LHCN-M2 (cell line): ENCODE results near the gene WDPCP. TPM values are rescaled to one million over a fixed set of nuclear protein-coding genes. Genes with fewer than 3 reads are reported as not detected.
"Not testable (repeated sequence)": the region's sequence is repeated elsewhere in the genome, so short reads cannot be mapped to it uniquely, and the experiment has no call there.

Experiments used
- DNase-seq: peaks from one replicate; pipeline ENCODE4 v3.0.0-alpha.2; 2012; ENCODE audit warnings: low read depth
- polyA plus RNA-seq: library from polyadenylated mRNA; unstranded; fragments of >200 nt; gene quantifications from one replicate; pipeline ENCODE4 v1.2.1, GENCODE V29; 2012; ENCODE audit warnings: missing spikeins
- total RNA-seq: library from RNA; depleted of rRNA; stranded (reverse); fragments of >200 nt; gene quantifications from 2 replicates; pipeline ENCODE4 v1.2.3, GENCODE V29; 2014; rRNA removed

The WDPCP gene, protein sequence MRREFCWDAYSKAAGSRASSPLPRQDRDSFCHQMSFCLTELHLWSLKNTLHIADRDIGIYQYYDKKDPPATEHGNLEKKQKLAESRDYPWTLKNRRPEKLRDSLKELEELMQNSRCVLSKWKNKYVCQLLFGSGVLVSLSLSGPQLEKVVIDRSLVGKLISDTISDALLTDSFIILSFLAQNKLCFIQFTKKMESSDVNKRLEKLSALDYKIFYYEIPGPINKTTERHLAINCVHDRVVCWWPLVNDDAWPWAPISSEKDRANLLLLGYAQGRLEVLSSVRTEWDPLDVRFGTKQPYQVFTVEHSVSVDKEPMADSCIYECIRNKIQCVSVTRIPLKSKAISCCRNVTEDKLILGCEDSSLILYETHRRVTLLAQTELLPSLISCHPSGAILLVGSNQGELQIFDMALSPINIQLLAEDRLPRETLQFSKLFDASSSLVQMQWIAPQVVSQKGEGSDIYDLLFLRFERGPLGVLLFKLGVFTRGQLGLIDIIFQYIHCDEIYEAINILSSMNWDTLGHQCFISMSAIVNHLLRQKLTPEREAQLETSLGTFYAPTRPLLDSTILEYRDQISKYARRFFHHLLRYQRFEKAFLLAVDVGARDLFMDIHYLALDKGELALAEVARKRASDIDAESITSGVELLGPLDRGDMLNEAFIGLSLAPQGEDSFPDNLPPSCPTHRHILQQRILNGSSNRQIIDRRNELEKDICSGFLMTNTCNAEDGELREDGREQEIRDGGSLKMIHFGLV
- total RNA-seq, result 6.8 and 7.7 TPM in 2 replicates
- polyA plus RNA-seq, result 2.0 TPM

DNA sequence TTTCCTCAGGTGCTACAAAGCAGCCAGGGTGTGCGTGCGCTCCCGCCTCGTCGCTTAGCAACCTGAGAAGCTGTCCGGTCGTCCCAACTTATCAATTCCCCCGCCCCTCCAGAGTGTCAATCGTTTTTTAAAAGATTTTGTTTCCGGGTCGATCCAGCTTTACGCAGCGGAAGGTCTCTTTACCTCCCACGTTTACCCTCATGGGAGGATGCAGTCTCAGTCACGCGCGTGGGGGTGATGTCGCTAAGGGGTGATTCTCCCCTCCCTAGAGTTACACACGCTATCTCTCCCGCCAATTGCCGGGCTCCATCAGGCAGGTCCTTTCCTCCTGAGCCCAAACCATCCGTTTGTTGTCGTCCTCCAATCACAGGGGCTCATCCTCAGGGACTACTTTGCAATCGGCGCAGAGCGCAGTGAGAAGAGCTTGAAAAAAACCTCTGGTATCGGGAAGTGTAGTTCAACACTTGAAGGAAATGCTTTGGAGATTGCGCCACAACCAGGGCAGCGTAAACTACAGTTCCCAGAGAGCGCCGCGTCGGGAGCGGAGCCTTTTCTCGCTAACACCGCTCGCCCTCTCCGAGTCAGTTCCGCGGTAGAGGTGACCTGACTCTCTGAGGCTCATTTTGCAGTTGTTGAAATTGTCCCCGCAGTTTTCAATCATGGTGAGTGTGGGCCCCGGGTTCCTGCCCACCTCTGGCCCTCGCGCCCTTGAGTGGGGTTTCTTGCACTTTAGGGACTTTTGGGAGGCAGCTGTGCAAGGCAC, at the start of gene WDPCP, which contains the start of gene MDH1:
Gene WDPCP, minus strand, starts transcription at position 93 of the 763 bp plus-strand sequence. CDS start 206 bp downstream, outside the sequence.
Gene MDH1, plus strand, starts transcription at position 579 of the 763 bp plus-strand sequence. Its CDS starts 81 bp downstream, at position 660.
- peak; percentile 100 for DNase-seq

DNA sequence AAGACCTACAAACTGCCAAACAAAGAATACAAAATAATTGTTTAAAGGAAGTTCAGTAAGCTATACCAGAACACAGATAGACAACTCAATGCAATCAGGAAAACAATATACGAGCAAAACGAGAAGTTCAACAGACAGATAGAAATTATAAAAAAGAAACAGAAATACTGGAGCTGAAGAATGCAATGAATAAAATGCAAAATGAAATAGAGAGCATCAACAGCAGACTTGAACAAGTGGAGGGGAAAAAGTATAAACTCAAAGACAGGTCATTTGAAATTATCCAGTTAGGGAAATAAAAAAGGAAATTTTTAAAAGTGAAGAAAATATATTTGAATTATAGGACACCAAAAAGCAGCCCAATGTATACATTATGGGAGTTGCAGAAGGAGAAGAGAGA, 44.1 kb upstream of the WDPCP start:
- DNase-seq, result no peak

DNA sequence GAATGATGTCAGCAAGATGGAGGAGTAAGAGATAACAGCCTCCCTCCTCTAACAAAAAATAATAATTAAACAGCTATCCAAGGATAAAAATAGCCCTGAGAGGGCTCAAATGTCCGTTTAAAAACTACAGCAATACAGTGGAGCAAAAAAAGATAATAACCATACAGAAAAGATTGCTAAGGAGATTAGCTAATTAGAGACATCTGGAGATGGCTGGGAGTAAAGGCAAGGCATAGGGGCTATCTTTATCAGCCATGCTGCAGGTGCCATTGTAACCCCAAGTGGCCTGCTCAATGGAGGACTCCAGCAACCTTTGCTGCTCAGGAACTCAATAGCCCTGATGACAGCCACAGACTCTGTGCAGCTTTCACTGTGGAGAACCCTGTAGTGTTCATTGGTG, 43.2 kb upstream of the WDPCP start:
- DNase-seq, result no peak

DNA sequence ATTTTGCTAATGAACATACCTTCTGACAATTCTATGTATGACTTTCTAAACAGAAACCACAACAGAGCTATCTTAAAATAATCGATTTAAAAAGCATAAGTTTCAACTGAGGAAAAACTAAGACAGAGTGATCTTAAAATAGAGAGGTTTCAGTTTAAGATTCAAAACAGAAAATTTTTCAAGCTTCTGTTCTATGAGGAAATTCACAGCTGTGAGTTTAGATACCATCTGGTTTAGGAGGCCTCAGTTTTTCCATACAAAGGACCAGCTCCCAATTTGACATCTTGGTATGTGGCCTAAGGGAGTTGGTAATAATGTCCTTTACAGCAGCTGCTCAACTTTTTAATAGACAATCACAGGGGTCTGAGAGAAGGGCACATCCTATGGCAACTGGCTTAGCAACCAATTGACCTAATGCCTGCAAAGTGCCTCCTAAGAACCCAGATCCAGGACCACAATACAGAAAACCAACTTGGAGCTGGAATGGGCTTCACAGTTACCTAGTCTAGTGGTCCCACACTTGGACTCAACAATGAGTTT, 40.2 kb upstream of the WDPCP start:
- no peak for DNase-seq

DNA sequence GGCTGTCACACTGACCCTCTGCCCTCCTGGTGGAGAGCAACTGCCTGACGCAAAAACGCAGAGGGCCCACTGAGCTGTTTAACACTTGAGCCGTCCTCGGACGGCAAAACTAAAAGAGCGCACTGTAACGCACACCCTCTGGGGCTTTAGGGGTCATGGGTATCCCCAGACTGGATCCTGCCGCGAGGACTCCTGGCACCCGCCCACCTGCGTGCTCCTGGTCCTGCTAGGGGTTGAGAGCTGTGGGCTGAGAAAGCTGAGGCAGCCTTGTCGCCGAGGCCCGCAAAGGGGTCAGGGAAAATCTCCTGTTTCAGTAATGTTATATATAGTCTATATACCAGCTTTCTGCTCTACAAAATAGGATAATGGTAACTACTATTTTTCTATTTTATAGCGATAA, 39.6 kb upstream of the WDPCP start:
- no peak for DNase-seq

DNA sequence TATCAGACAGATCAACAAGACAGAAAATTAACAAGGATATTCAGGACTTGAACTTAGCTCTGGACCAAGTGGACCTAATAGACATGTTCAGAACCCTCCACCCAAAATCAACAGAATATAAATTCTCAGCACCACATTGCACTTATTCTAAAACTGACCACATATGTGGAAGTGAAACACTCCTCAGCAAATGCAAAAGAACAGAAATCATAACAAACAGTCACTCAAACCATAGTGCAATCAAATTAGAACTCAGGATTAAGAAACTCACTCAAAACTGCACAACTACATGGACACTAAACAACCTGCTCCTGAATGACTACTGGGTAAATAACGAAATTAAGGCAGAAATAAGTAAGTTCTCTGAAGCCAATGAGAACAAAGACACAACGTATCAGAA, 35.5 kb upstream of the WDPCP start:
- not testable (repeated sequence) for DNase-seq

DNA sequence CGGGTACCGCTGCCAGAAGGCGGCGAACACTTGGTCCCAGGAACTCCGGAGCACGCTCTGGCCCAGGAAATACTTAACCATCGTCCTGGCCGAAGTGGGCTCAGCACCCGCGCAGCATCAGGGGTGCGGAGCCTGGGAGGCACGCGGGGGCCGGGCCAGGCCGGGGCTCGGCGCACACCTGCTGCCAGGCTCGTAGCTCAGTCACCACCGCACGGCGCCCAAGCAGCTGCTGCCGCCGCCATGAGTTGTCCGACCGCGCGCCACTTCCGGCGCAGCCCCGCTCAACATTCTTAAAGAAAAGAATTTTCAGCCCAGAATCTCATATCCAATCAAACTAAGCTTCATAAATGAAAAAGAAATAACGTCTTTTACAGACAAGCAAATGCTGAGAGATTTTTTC, 34.5 kb upstream of the WDPCP start:
- DNase-seq, result no peak

DNA sequence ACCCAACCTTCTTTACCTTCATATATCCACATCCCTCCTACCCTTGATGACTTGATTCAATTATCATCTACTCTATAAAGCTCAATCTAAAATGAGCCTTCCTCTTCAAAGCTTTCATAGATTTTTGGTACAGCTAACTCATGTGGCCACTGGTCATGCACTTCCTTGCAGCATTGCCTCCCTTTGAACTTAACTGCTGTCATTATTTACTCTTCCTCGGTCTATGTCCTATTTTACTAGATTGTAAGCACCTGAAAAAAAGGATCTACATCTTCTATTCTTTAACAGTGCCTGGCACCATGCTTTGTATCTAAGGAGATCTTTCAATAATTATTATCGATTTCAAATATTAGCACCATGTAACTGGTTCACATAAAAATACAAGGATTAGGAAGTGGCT, 31.1 kb upstream of the WDPCP start:
- DNase-seq, result no peak

DNA sequence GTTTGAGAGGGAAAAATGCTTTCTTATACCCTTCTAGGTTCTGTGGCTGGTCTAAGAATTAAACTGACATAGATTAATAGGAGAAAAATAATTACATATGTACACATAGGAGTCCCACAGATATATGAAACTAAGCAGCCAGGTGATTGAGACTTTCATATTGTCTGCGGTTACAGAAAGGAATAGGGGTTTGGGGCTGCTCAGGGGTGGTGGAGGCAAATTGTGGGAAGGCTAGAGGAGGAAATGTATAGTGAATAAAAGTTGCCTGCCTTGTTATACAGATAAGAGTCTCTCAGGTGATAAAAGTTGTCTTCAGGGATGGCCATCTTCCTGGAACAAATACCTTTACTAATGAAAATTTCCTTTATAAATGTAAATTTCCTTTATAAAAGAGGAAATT, 29.1 kb upstream of the WDPCP start:
- no peak for DNase-seq

DNA sequence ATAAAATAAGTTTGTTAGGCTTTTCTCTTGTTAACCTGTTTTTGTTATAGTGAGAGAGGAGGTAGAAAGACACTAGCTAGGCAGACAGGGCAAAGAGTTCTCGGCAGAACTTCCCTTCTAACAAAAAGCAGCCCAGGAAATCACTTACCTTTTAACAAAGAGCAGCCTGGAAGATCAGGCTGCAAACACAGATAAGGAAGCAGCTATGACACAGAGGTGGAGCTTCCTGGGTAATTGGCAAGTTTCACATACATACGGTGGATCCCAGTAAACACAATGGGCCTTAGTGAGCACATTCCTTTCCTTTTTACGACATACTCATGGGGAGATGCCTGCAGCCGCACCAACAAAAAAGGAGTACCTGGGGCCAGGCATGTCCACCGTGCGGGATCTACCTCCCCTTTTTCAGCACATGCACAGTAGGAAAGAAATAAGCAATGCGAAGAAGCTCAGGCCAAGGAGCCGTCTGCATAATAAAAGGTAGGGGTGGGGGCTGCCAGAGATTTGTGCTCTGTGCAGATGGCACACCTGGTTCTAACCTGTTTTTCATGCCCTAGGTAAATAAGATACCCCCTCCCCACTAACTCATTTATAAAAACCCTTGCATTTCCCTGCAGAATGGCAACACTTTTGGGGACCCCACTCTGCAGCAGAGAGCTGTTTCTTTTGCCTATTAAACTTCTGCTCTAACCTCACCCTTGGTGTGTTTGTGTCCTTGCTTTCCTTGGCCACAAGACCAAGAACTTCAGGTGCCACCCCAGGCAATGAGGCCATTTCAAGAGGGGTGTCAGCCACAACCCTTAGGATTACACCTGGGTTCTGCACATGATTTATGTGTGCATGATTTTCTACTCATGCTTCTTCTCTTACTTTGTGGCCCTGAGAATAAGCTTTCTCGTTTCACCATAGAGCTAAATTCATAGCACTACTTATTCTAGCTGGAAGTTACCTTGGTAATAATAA, 27.0 kb upstream of the WDPCP start:
- no peak for DNase-seq

DNA sequence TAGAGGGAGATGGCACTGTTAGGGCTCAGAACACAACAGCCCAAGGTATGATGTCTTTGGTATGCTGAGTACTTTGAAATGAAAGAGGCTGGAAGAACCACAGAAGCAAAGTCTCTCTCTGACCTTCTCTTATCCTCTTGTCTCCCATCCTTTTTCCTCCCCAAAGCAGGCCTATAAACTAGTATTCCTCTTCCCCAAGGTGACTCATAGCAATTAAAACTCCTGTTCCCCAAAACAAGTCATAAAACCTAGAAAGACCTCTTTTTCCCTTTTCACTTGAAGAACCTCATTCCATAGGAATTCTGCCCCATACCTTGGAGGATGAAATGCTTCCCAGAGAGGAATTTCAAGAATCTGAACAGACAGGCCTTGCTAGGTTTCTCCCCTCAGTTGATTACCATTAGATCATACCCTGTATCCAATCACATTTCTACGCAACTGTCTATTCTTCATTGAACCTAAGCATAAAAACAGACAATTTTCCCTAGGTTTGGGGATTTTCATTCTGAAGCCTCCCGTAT, 26.2 kb upstream of the WDPCP start:
- peak; percentile 41 for DNase-seq

DNA sequence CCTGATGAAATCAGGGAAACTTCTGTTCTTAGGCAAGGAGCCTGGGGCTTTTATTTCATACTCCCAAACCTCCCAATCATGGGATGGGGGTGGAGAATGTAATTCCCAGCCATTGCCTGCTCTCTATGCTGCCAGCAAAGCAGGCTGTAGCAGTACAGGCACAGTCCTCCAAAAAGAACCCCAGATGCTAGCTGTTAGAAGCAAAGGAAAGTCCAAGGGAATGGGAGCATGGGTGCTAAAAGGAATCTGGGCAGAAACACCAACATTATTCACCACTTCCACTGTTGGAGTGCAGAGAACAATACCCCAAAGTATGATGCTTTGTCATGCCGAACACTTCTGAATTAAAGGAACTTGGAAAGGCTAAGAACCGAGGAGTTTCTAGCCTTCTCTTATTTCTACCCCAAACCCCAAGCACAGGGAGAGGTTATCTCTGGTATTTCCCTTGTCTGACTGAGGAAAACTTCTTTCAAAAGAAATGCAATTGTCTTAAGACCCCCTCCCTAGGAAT, 25.2 kb upstream of the WDPCP start:
- DNase-seq, result no peak

DNA sequence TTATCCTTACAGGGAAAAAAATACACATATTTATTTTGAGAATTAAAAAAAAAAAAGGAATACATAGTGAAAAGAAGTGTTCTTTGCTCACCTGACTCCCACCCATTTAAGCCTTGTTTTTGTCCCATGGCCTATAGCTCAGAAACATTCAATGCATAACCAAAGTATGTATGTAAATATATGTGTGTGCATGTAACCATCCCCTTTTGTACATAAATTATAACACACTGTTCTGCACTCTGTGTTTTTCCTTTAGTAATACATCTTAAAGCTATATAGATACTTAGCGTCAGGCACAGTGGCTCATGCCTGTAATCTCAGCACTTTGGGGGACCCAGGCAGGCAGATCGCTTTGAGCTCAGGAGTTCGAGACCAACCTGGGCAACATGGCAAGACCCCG, 22.2 kb upstream of the WDPCP start:
- DNase-seq, result no peak

DNA sequence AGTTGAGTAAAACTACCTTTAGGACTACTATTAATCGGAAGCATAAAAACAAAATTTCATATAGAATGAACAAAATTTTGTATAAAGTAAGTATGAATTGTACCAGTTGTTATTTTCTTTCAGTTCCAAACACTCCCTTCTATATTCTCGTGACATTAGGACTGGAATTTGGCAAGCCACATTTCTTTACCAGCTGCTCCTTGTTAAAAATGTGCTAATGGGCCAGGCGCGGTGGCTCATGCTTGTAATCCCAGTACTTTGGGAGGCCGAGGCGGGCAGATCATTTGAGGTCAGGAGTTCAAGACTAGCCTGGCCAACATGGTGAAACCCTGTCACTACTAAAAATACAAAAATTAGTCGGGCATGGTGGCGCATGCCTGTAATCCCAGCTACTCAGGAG, 20.6 kb upstream of the WDPCP start:
- peak; percentile 15 for DNase-seq

DNA sequence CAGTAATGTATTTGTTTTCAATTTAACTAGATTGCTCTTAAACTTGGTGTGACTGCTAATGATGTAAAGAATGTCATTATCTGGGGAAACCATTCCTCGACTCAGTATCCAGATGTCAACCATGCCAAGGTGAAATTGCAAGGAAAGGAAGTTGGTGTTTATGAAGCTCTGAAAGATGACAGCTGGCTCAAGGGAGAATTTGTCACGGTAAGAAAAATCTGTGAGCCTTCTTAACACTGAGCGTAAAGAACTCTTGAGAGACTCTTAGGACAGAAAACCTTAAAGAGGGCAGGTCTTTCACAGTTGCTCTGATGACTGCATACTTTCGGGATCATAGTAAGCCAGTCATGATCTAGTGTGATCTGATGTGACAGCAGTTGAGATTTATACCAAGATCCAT, 16.4 kb upstream of the WDPCP start:
- DNase-seq, result no peak

DNA sequence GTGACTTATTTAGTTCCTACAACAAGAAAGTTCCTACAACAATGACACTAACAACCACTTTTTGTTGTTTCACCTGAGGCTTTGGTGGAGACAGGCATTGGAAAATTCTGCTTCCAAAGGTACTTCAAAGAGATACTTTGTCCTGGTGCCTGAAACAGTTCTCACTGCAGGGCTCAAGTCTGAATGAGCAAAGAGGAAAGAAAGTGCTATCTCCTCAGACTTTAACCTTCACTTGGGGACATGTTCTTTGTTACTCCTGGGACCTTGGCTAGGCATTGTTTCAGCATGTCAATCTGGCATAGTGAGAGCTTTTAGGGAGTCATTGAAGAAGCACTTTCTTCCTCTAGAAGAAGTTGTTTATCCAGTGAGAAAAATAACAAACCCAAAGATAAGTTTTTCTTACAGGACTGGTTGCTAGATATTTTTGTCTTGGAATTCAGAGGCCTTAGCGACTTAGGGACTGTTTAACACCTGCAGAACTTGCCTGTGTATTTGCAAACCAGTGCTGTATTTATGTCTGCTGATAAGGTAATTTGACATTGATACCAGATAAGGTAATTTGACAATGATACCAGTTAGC, 12.7 kb upstream of the WDPCP start:
- DNase-seq, result no peak

DNA sequence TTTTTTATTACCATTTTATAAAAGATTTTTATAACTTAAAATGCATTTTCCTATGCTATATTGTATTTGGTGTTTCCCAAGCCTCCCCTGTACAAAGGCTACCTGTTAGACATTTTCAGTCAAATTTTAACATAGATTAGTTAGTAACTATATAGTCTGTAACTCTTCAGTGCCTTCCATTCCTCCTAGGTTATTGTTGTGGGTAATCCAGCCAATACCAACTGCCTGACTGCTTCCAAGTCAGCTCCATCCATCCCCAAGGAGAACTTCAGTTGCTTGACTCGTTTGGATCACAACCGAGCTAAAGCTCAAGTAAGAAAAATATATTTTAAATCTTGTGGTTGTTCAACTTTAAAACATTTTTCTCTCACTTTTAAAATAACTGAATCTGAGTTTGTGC, 10.7 kb upstream of the WDPCP start:
- DNase-seq, result no peak

DNA sequence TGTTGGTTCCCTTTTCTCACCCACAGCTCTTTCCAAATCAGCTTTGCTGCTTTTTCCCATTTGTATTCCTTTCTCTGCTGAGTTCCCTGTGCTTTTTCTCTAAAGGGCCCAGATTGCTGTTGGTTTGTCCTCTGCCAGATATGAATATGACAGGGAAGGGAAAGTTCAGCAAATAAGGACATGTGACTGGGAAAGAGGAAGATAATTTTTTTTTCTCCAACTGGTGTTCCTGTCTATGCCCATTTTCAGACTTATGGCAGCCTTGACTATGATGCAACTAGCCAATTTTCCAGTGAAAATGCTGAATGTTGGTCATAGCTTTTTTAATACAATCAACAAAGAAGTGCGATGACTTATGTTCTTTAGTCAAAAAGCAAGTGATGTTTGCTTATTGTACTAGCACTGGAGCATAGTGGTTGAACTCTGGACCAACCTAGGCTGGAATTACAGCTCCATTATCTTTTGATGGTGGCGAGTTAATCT, 8.2 kb upstream of the WDPCP start:
- DNase-seq, result no peak

DNA sequence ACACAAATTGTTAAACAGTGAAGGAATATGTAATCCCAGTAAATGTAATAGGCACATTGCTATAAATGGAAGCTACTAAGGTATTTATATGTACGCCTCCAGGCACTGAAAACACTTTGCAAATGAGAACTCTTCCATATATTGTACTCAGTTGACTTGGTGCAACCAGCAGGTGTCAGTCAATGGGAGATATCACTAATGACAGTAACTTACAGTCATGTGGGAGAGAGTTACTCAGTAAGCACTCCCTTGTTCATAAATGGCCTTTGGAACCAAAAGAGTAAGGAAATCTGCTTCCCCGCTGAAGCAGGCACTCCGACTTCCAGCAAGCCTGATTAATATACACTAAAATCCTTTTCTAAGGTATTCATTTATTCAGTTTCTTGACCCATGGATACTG, 6.4 kb upstream of the WDPCP start:
- DNase-seq, result no peak
